Immature natural killer cell (primary cell): ENCODE data around the gene CFAP57. TPM values are rescaled to one million over a fixed set of nuclear protein-coding genes. Genes with fewer than 3 reads are reported as not detected.
"Not testable (repeated sequence)": the region's sequence is repeated elsewhere in the genome, so short reads cannot be mapped to it uniquely, and the experiment has no call there.

ENCODE experiments used
- DNase-seq, 3 donors: peaks; one replicate each; pipeline ENCODE4 v3.0.0; 2022; ENCODE audit warnings: mixed read lengths in 1 of 3
- H3K27ac Mint-ChIP-seq, 6 donors: one replicate each; pipeline ENCODE4 v1.8.0; 2020; ENCODE audit warnings: mixed read lengths in 6 of 6, mild to moderate bottlenecking in 5 of 6, inconsistent platforms in 4 of 6, moderate library complexity in 3 of 6
- H3K27me3 Mint-ChIP-seq, 3 donors: one replicate each; pipeline ENCODE4 v1.8.0; 2020 to 2021; ENCODE audit warnings: low read depth in 3 of 3, mild to moderate bottlenecking in 3 of 3, mixed read lengths in 3 of 3, moderate library complexity in 3 of 3, inconsistent platforms in 1 of 3
- H3K36me3 Mint-ChIP-seq, 3 donors: one replicate each; pipeline ENCODE4 v1.8.0; 2020; ENCODE audit warnings: mixed read lengths in 3 of 3, inconsistent platforms in 2 of 3, mild to moderate bottlenecking in 2 of 3
- H3K4me1 Mint-ChIP-seq, 2 donors: one replicate each; pipeline ENCODE4 v1.8.0; 2020; ENCODE audit warnings: inconsistent platforms in 2 of 2, mild to moderate bottlenecking in 2 of 2, mixed read lengths in 2 of 2, moderate library complexity in 1 of 2
- H3K4me3 Mint-ChIP-seq, 5 donors: one replicate each; pipeline ENCODE4 v1.8.0; 2020; ENCODE audit warnings: mild to moderate bottlenecking in 5 of 5, mixed read lengths in 5 of 5, inconsistent platforms in 3 of 5, moderate library complexity in 3 of 5
- H3K9me3 Mint-ChIP-seq, 6 donors: one replicate each; pipeline ENCODE4 v1.8.0; 2020; ENCODE audit warnings: mild to moderate bottlenecking in 6 of 6, mixed read lengths in 6 of 6, inconsistent platforms in 4 of 6, moderate library complexity in 3 of 6
- polyA plus RNA-seq, 3 donors: library from polyadenylated mRNA; unstranded; fragments of 300-500 nt; fragmentation: Illumina TruSeq; gene quantifications; one replicate each; pipeline ENCODE4 v1.2.3, GENCODE V29; 2021

The CFAP57 gene
- polyA plus RNA-seq, 3 donors from 2014 or later: not detected

GRCh38 chr1:43194509-43194908, 22.4 kb downstream of the CFAP57 start:
- H3K4me3 Mint-ChIP-seq: no peak overlapping the region
- no peak for DNase-seq
- H3K9me3 Mint-ChIP-seq: peaks cover 0 to 33% (median 6%) of the 10 kb centered on the region in 6 donors
- no peaks in the 10 kb centered on the region for H3K4me1 Mint-ChIP-seq
- no peak overlapping the region for H3K27ac Mint-ChIP-seq
- no peaks in the 10 kb centered on the region for H3K36me3 Mint-ChIP-seq
- peaks cover 5 to 10% (median 8%) of the 10 kb centered on the region in 3 donors for H3K27me3 Mint-ChIP-seq

GRCh38 chr1:43197343-43198127, 25.4 kb downstream of the CFAP57 start:
- Mint-ChIP-seq H3K27ac (no peak overlapping the region), H3K36me3 (no peaks in the 10 kb centered on the region), H3K4me3 (no peak overlapping the region), H3K4me1 (no peaks in the 10 kb centered on the region), H3K9me3 (peaks cover 0 to 11% (median 6%) of the 10 kb centered on the region in 6 donors), H3K27me3 (peaks cover 0 to 5% (median 2%) of the 10 kb centered on the region in 3 donors)
- DNase-seq: no peak

GRCh38 chr1:43199093-43199726, 27.1 kb downstream of the CFAP57 start:
- H3K27me3 Mint-ChIP-seq: peaks cover 0 to 5% (median under 1%) of the 10 kb centered on the region in 3 donors
- no peaks in the 10 kb centered on the region for H3K4me1 Mint-ChIP-seq
- no peak overlapping the region for H3K27ac Mint-ChIP-seq
- no peaks in the 10 kb centered on the region for H3K36me3 Mint-ChIP-seq
- DNase-seq: no peak
- H3K9me3 Mint-ChIP-seq: peaks cover 0 to 7% (median 5%) of the 10 kb centered on the region in 6 donors
- no peak overlapping the region for H3K4me3 Mint-ChIP-seq

- H3K27me3 Mint-ChIP-seq: peaks cover 0 to 7% (median 3%) of the 10 kb centered on the region in 3 donors
- H3K9me3 Mint-ChIP-seq: no peaks in the 10 kb centered on the region
- no peak overlapping the region for H3K27ac Mint-ChIP-seq
- H3K4me3 Mint-ChIP-seq: no peak overlapping the region
- H3K4me1 Mint-ChIP-seq: no peaks in the 10 kb centered on the region
- DNase-seq: no peak
- no peaks in the 10 kb centered on the region for H3K36me3 Mint-ChIP-seq
Measured at GRCh38 chr1:43203859-43204258, 31.7 kb downstream of the CFAP57 start.

GRCh38 chr1:43204394-43204793, 32.3 kb downstream of the CFAP57 start:
- H3K36me3 Mint-ChIP-seq: no peaks in the 10 kb centered on the region
- H3K9me3 Mint-ChIP-seq: no peaks in the 10 kb centered on the region
- no peak overlapping the region for H3K4me3 Mint-ChIP-seq
- H3K27me3 Mint-ChIP-seq: peaks cover 0 to 10% (median 3%) of the 10 kb centered on the region in 3 donors
- no peak overlapping the region for H3K27ac Mint-ChIP-seq
- no peak for DNase-seq
- H3K4me1 Mint-ChIP-seq: no peaks in the 10 kb centered on the region

GRCh38 chr1:43205671-43206070, 33.5 kb downstream of the CFAP57 start:
- no peak overlapping the region for H3K4me3 Mint-ChIP-seq
- no peak for DNase-seq
- H3K27ac Mint-ChIP-seq: no peak overlapping the region
- H3K36me3 Mint-ChIP-seq: no peaks in the 10 kb centered on the region
- no peaks in the 10 kb centered on the region for H3K9me3 Mint-ChIP-seq
- no peaks in the 10 kb centered on the region for H3K4me1 Mint-ChIP-seq
- H3K27me3 Mint-ChIP-seq: peaks cover 0 to 10% (median 3%) of the 10 kb centered on the region in 3 donors

GRCh38 chr1:43206600-43207228, 34.6 kb downstream of the CFAP57 start:
- H3K4me1 Mint-ChIP-seq: no peaks in the 10 kb centered on the region
- DNase-seq: no peak
- H3K36me3 Mint-ChIP-seq: no peaks in the 10 kb centered on the region
- H3K4me3 Mint-ChIP-seq: no peak overlapping the region
- no peak overlapping the region for H3K27ac Mint-ChIP-seq
- H3K27me3 Mint-ChIP-seq: peaks cover 0 to 10% (median 3%) of the 10 kb centered on the region in 3 donors
- H3K9me3 Mint-ChIP-seq: no peaks in the 10 kb centered on the region

- Mint-ChIP-seq H3K27me3 (peaks cover 0 to 10% (median 3%) of the 10 kb centered on the region in 3 donors), H3K9me3 (no peaks in the 10 kb centered on the region), H3K36me3 (no peaks in the 10 kb centered on the region), H3K4me3 (no peak overlapping the region), H3K4me1 (no peaks in the 10 kb centered on the region), H3K27ac (no peak overlapping the region)
- no peak for DNase-seq
Measured at GRCh38 chr1:43207229-43207853, 35.2 kb downstream of the CFAP57 start.

- not testable (repeated sequence) for DNase-seq, H3K27ac Mint-ChIP-seq, H3K36me3 Mint-ChIP-seq, H3K4me3 Mint-ChIP-seq, H3K9me3 Mint-ChIP-seq, H3K4me1 Mint-ChIP-seq
- peaks cover 3 to 11% (median 4%) of the 10 kb centered on the region in 3 donors for H3K27me3 Mint-ChIP-seq
Measured at GRCh38 chr1:43208277-43208676, 36.1 kb downstream of the CFAP57 start.

GRCh38 chr1:43214501-43215444, 42.6 kb downstream of the CFAP57 start:
- H3K36me3 Mint-ChIP-seq: no peaks in the 10 kb centered on the region
- no peak overlapping the region for H3K27ac Mint-ChIP-seq
- H3K27me3 Mint-ChIP-seq: peaks cover 5 to 10% (median 7%) of the 10 kb centered on the region in 3 donors

GRCh38 chr1:43217747-43218146, 45.6 kb downstream of the CFAP57 start:
- Mint-ChIP-seq H3K4me1 (no peaks in the 10 kb centered on the region), H3K9me3 (no peaks in the 10 kb centered on the region), H3K36me3 (no peaks in the 10 kb centered on the region), H3K27me3 (peaks cover 6 to 10% (median 7%) of the 10 kb centered on the region in 3 donors), H3K27ac (no peak overlapping the region), H3K4me3 (no peak overlapping the region)
- DNase-seq: no peak

More at GRCh38 chr1:43214501-43215444, 42.6 kb downstream of the CFAP57 start:
- DNase-seq: no peak
- H3K4me1 Mint-ChIP-seq: no peaks in the 10 kb centered on the region
- no peak overlapping the region for H3K4me3 Mint-ChIP-seq
- no peaks in the 10 kb centered on the region for H3K9me3 Mint-ChIP-seq

- no peaks in the 10 kb centered on the region for H3K4me1 Mint-ChIP-seq
- H3K36me3 Mint-ChIP-seq: no peaks in the 10 kb centered on the region
- H3K27me3 Mint-ChIP-seq: peaks cover 3 to 5% (median 3%) of the 10 kb centered on the region in 3 donors
- H3K4me3 Mint-ChIP-seq: no peak overlapping the region
- H3K9me3 Mint-ChIP-seq: no peaks in the 10 kb centered on the region
- H3K27ac Mint-ChIP-seq: no peak overlapping the region
- DNase-seq: no peak
Measured at GRCh38 chr1:43220905-43221778, 49.0 kb downstream of the CFAP57 start.
